OCI-LY7 (cell line): ENCODE results near the gene FGF23. TPM values are rescaled to one million over a fixed set of nuclear protein-coding genes. Genes with fewer than 3 reads are reported as not detected.
"Not testable (repeated sequence)": the region's sequence is repeated elsewhere in the genome, so short reads cannot be mapped to it uniquely, and the experiment has no call there.

Experiments
- BruUV-seq: library from RNA; stranded (reverse); fragments of 400-500 nt; replicated peaks from 2 replicates; lab custom pipeline; 2021; lab: Mats Ljungman, UMichigan
- CTCF ChIA-PET: fragments of 300-600 bp; sonication (Branson Sonifier 250); formaldehyde crosslinking; loops from one replicate; lab custom pipeline; 2022; ENCODE audit warnings: antibody characterized with exemption; ENCODE audit not compliant: unreplicated experiment; lab: Charles Lee
- POLR2A ChIA-PET: fragments of 300-600 bp; sonication (Branson Sonifier 250); formaldehyde crosslinking; loops from one replicate; lab custom pipeline; 2022; ENCODE audit warnings: antibody characterized with exemption; lab: Charles Lee
- DNase-seq: peaks from one replicate; pipeline ENCODE4 v3.0.0-alpha.2; 2015; ENCODE audit warnings: low spot score
- H2AFZ ChIP-seq: fragments of 200-600 bp; sonication (generic), shearing (Covaris generic); 2 replicates; pipeline ENCODE4 v1.6.1; 2014; ENCODE audit warnings: mild to moderate bottlenecking, antibody characterized with exemption, low read length, moderate library complexity
- H3K27ac ChIP-seq: fragments of 200-600 bp; sonication (generic); 2 replicates; pipeline ENCODE4 v1.5.1; 2014; ENCODE audit warnings: mixed run types, low read depth, mild to moderate bottlenecking, moderate library complexity, low read length, inconsistent platforms; ENCODE audit not compliant: poor library complexity, severe bottlenecking
- H3K36me3 ChIP-seq: fragments of 200-600 bp; sonication (generic); 2 replicates; pipeline ENCODE4 v1.6.1; 2014; ENCODE audit warnings: mild to moderate bottlenecking, antibody characterized with exemption, low read length, moderate library complexity, mixed read lengths; ENCODE audit not compliant: insufficient read depth
- H3K4me1 ChIP-seq: fragments of 200-600 bp; sonication (generic); 2 replicates; pipeline ENCODE4 v1.5.1; 2014; ENCODE audit warnings: mild to moderate bottlenecking, low read length; ENCODE audit not compliant: insufficient read depth, poor library complexity, severe bottlenecking
- H3K4me2 ChIP-seq: fragments of 200-600 bp; sonication (generic); 2 replicates; pipeline ENCODE4 v1.6.1; 2014; ENCODE audit warnings: mild to moderate bottlenecking, low read length
- H3K4me3 ChIP-seq: fragments of 200-600 bp; sonication (generic); 2 replicates; pipeline ENCODE4 v1.5.1; 2014; ENCODE audit warnings: mild to moderate bottlenecking, low read depth, low read length; ENCODE audit not compliant: poor library complexity, severe bottlenecking
- H3K79me2 ChIP-seq: fragments of 200-600 bp; sonication (generic); 2 replicates; pipeline ENCODE4 v1.6.1; 2016; ENCODE audit warnings: low read depth, mild to moderate bottlenecking, low read length, moderate library complexity, mixed read lengths; ENCODE audit not compliant: insufficient read depth
- H3K9me2 ChIP-seq: fragments of 200-600 bp; sonication (generic); 2 replicates; pipeline ENCODE4 v1.6.1; 2016; ENCODE audit warnings: mild to moderate bottlenecking, low read length, mixed read lengths; ENCODE audit not compliant: insufficient read depth
- H3K9me3 ChIP-seq: fragments of 200-600 bp; sonication (generic); 2 replicates; pipeline ENCODE4 v1.6.1; 2014; ENCODE audit warnings: mild to moderate bottlenecking, mixed run types, low read length, mixed read lengths
- H4K20me1 ChIP-seq: fragments of 200-600 bp; sonication (generic); 2 replicates; pipeline ENCODE4 v1.6.1; 2014; ENCODE audit warnings: mild to moderate bottlenecking, antibody characterized with exemption, low read length, moderate library complexity, mixed read lengths; ENCODE audit not compliant: insufficient read depth
- EZH2phosphoT487 ChIP-seq: fragments of 200-600 bp; sonication (generic); IDR thresholded peaks from 2 replicates; pipeline ENCODE4 v1.6.1; 2018; ENCODE audit warnings: low read depth, borderline replicate concordance, mild to moderate bottlenecking, mixed run types, antibody characterized with exemption, low read length, moderate library complexity, mixed read lengths
- intact Hi-C: fragments of 100-400 bp; cut with micrococcal nuclease; formaldehyde crosslinking; loops from one replicate; pipeline ENCODE4 v1.10.0; 2022; ENCODE audit not compliant: unreplicated experiment
- total RNA-seq, 2 experiments: library from RNA; depleted of rRNA in 1 of 2; stranded (reverse); fragments of >200 nt in 1 of 2; shearing (Covaris generic) in 1 of 2; gene quantifications; 2 replicates each; pipeline ENCODE4 v1.2.3, GENCODE V29; 2014 to 2022
- TF ChIP-seq, protein P1 (sequence below): fragments of 200-600 bp; sonication (generic); conservative IDR thresholded peaks from 2 replicates; pipeline ENCODE4 v1.5.1; 2014; ENCODE audit warnings: mild to moderate bottlenecking, antibody characterized with exemption, low read length, moderate library complexity, mixed read lengths

The FGF23 gene
- total RNA-seq, 2 experiments from 2014 or later: 0.16 TPM; not detected in 1

DNA sequence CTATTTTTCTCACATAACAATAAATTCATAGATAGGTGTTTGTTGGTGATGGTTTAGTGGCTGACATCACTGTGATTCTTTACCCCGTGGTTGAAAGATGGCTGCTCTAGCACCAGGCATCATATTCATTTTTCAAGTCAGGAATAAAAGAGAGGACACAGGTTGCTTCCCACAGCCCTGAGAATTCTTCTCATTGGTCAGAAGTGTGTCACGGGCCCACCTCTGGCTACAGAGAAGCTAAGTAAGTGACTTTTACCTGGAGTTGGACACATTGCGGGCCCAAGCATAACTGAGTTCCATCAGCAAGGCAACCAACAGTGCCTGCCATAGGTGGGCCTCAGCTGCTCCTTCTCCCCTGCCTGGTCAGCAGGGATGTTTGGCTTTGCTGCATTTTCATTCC, 27.6 kb upstream of the FGF23 start:
- Histone ChIP-seq H3K9me3 (no peaks in the 10 kb centered on the region), H2AFZ (no peak overlapping the region), H3K4me2 (no peak overlapping the region), H3K36me3 (no peaks in the 10 kb centered on the region), H3K9me2 (no peaks in the 10 kb centered on the region), H4K20me1 (no peaks in the 10 kb centered on the region), H3K27ac (no peak overlapping the region), H3K4me1 (no peaks in the 10 kb centered on the region), H3K4me3 (no peak overlapping the region), H3K79me2 (no peaks in the 10 kb centered on the region)
- CTCF ChIA-PET: no interaction called here
- no TSS peak for BruUV-seq
- POLR2A ChIA-PET: no interaction called here
- DNase-seq: no peak
- intact Hi-C loops: no loop called here
- TF ChIP-seq, protein P1, sequence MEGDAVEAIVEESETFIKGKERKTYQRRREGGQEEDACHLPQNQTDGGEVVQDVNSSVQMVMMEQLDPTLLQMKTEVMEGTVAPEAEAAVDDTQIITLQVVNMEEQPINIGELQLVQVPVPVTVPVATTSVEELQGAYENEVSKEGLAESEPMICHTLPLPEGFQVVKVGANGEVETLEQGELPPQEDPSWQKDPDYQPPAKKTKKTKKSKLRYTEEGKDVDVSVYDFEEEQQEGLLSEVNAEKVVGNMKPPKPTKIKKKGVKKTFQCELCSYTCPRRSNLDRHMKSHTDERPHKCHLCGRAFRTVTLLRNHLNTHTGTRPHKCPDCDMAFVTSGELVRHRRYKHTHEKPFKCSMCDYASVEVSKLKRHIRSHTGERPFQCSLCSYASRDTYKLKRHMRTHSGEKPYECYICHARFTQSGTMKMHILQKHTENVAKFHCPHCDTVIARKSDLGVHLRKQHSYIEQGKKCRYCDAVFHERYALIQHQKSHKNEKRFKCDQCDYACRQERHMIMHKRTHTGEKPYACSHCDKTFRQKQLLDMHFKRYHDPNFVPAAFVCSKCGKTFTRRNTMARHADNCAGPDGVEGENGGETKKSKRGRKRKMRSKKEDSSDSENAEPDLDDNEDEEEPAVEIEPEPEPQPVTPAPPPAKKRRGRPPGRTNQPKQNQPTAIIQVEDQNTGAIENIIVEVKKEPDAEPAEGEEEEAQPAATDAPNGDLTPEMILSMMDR: no peak
- no peak for TF ChIP-seq EZH2phosphoT487

DNA sequence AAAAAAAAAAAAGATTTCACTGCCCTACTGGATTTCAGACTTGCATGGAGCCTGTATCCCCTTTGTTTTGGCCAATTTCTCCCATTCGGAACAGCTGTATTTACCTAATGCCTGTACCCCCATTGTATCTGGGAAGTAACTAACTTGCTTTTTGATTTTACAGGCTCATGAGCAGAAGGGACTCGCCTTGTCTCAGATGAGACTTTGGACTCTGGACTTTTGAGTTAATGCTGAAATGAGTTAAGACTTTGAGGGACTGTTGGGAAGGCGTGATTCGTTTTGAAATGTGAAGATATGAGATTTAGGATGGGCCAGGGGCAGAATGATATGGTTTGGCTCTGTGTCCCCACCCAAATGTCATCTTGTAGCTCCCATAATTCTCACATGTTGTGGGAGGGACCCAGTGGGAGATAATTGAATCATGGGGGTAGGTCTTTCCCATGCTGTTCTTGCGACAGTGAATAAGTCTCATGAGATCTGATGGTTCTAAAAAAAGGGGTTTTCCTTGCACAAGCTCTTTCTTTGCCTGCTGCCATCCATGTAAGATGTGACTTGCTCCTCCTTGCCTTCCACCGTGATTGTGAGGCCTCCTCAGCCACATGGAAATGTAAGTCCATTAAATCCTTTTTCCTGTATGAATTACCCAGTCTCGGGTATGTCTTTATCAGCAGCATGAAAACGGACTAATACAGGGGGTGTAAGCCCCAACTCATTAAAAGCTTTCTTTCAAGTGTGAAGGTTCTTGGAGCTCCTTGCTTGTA, 25.5 kb upstream of the FGF23 start:
- H3K9me3 ChIP-seq, POLR2A ChIA-PET, intact Hi-C loops, CTCF ChIA-PET, BruUV-seq, H2AFZ ChIP-seq, H3K79me2 ChIP-seq, H3K4me3 ChIP-seq, DNase-seq, H3K36me3 ChIP-seq, H4K20me1 ChIP-seq, H3K4me1 ChIP-seq, H3K27ac ChIP-seq, H3K4me2 ChIP-seq, H3K9me2 ChIP-seq: not testable (repeated sequence)

DNA sequence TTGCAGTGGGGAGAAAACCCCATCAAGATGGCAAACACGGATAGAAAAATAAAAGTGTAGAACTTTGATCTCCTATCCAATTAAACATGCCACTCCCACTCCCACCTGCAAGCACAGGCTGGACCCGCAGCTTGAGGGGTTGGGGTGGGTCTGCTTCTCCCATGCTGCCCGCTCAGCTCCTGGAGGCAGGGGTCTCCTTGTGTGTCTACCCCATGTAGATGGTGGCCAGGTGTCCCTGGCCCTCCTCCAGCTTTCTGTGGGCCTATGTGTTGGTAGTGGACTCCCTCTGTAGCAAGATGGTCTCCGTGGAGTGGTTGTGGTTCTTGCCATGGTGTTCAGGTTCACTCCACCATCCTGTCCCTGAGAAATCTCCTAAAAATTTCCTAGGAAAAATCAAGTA, 23.5 kb upstream of the FGF23 start:
- no TSS peak for BruUV-seq
- no peak overlapping the region for H3K4me2 ChIP-seq
- no peaks in the 10 kb centered on the region for H4K20me1 ChIP-seq
- intact Hi-C loops: no loop called here
- H2AFZ ChIP-seq: no peak overlapping the region
- no peak for TF ChIP-seq EZH2phosphoT487
- TF ChIP-seq, protein P1: no peak
- H3K36me3 ChIP-seq: no peaks in the 10 kb centered on the region
- H3K9me2 ChIP-seq: no peaks in the 10 kb centered on the region
- no peaks in the 10 kb centered on the region for H3K4me1 ChIP-seq
- ChIA-PET POLR2A (no interaction called here), CTCF (no interaction called here)
- H3K79me2 ChIP-seq: no peaks in the 10 kb centered on the region
- DNase-seq: no peak
- no peak overlapping the region for H3K4me3 ChIP-seq
- no peak overlapping the region for H3K27ac ChIP-seq
- H3K9me3 ChIP-seq: no peaks in the 10 kb centered on the region
